GM21515 (cell line): ENCODE data around the gene SHC3.

Experiments
- ATAC-seq: cut with Tn5 transposase; IDR thresholded peaks from one replicate; pipeline ENCODE4 v1.9.1; 2021; ENCODE audit not compliant: unreplicated experiment

SHC3 gene

DNA sequence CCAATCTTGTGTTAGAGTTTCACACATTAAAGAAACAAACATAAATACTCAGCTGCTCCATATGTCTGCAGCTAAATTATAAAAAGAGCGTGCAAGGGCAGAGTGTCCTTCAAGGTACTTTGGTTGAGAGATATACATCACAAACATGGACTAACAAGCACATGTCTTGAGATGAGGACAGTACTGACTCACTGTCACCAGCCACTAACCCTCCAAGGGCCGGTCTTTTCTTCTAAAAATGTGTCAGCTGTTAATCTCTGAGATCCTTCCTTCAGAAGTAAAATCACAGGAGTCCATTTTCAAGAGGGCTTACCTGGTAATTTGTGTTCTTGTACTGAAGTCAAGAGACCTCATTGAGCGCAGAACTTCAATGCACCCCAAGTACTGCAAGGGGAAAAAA, 66.4 kb downstream of the SHC3 start:
- ATAC-seq: no peak

DNA sequence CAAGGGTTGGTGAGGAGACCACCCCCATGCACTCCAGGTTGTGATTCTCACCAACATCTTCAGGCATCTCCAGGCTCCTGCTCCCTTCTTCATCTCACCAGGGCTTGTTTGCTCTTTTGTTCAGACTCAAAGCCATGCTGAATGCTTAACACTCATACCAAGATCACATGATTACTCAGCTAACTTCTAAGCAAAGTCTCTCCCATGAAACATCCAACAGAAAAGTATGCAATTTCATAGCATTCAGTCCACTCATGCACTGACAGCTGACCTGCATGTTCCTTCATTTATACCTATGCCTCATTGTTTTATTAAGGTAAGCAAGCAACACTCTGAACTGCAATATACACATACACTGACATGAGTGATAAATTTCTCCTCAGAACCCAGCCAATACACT, 69.0 kb downstream of the SHC3 start:
- ATAC-seq: no peak

DNA sequence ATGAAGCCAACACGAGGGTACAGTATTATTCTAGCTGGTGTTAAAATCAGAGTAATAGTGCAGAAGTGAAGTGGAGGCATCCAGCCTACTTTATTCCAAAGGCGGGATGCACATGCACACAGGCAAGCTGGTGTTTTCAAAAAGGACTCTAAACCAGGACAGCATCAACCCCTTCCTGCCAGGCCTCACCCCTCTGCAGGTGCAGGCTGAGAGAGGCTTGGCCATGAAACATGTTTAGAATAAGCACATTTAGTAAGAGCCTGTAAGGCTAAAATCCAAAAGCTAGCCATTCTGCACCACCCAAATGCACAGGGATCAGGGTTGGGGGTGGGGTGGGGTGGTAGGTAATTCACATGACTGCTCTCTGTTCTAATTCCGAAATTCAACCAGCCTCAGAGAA, 71.2 kb downstream of the SHC3 start:
- ATAC-seq: no peak

DNA sequence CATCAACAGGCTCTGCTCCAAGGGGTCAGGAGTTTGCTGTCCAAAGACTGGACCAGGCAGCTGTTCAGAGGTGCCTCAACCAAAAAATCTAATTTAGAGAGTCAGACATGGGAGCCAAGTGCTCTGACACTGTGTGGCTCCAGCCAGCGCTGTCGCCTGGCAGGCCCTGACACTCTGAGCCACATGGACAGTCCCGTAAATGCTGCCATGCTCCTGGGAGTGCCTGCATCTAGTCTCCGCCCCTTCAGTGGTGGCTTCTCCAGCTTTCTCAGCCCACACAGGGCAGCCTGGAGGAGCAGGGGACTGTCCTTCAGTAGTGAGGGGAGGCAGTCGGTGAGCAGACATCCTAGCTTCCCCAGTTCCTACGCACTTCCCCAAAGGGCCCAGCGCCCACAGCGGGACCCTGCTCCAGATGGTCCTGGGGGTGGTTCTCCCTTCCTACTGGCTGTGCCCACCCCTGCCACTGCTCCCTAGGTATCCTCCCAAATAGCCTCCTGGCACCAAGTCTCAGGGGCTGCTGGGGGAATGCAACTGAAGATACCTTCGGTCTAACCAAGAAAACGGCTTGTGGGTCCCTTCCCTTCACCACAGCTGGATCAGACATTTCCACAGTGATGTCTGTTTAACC, 72.3 kb downstream of the SHC3 start:
- ATAC-seq: no peak

DNA sequence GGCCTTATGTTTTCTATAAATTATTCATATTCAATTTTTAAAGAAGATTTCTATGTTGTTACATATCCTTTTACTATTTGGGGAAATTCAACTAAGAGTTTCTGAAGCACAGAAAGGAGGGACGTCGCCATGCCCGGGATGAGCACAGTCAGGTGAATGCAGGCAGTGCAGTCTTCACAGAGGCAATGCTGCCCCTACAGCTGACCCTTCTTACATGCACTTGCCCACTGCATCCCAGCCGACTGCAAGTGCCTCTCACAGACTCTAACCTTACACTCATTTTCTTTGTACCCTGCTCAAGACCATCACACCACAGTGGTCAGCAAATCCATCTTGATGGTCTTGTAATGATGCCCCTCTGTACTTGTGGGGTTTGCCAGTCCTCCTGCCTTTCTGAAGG, 73.8 kb downstream of the SHC3 start:
- ATAC-seq: no peak

DNA sequence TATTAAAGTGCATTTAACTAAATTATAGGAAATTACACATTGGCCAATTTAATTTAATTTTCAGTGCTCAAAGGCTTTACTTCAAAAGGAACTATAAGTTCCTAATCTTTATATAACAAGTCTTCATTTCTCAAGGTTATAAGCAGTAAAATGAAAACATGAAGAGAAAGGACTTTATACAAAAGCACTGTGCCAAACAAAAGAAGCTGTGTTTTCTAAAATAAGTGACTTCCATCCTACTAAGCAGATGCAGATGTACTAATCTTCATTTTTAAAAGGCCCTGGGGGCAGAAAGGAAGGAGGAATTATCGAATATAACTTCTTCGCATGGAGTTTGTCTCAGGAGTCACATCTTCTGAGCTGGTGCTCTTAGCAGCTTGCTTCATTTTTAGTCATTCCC, 81.4 kb downstream of the SHC3 start:
- ATAC-seq: no peak

DNA sequence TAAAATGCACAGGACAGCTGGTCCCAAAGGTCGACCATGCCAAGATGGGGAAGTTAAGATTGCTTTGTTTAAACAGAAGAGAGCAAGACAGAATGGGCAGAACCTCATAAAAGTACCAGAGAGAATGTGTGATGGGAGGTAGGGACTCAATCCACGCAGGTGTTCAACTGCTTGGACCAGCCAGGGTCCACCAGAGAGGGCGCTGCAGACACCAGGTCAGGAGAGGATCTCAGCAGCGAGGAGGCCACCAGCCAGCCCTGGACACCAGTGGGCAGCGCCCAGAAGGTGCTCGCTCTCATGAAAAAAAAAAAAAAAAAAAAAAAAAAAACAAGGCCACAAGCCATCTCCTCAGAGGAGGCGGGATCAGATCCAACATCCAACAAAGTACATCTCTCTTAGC, 81.8 kb downstream of the SHC3 start:
- ATAC-seq: no peak

DNA sequence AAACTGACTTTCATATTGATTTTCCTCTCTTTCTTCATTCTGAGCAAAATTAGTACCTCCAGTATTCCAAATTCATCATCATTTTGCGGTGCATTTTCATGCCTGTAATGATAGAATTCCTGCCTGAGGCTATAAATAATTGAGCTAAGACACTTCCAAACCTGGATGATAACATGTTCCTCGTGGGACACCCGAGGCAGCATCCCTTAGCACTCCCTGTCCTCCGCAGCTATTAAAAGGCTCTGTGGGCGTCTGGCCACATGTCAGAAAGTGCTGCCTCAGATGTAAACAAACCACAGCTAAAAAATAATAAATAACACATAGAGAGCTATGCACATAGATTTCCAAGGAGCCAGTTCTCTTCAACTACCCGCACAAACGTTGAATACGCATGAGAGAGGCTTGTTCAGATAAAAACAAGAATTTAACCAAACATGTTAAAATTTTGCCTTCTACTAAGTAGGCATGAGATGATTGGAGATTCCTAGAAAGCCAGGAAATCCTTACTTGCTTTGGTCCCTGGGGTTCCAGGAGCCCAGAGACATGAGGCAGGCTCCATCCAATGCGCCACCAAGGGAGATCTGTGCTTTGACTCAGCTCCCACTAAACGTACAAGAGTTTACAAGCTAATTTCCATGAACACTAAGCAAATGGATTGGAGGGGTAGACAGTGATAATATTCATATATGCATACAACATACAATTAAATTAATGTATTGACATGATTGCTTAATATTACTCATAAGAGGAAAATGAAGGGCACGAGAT, 82.7 kb downstream of the SHC3 start:
- no peak for ATAC-seq

DNA sequence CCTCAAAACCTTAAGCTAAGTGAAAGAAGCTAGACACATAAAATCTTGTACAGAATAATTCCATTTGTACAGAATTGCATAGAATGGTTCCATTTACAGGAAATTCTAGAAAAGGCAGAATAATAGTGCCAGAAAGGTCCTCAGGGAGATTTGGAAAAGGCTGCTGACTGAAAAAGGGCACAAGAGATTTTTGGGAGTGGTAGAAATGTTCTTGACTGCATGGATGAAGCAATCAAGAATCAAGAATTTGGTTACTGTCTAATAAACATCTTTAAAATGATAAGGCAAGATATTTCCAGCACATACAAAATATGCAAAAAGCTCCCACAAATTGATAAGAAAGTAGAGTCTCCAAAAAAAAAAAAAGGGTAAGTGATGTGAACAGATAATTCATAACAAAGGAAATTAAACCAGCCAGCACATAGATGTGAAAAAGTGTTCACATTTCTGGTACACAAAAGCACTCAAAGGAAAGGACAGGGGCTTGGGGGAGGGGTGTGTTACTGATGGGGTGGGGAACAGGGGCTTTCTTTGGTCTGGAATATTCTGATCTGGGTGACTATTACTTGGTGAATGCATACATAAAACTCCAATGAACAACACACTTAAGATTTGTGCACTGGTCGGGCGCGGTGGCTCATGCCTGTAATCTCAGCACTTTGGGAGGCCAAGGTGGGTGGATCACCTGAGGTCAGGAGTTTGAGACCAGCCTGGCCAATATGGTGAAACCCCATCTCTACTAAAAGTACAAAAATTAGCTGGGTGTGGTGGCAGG, 85.2 kb downstream of the SHC3 start:
- ATAC-seq: no peak

DNA sequence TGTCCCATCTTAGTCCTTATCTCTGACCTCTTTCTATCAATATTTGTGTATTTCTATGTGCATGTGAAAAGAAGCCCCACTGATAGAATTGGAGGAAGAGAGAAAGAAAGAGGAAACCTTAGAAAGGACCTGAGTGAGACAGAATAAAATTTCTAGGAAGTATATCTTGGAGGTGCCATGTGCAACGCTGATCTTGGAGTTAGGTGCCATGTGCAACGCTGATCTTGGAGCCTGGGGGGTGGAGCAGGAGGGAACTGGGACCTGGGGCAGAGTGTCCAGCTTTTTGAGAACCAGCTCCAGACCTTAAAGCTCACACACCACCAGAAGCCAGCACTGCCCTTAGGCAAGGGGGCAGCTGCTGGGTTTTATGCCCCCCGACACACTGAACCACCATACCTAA, 89.4 kb downstream of the SHC3 start:
- no peak for ATAC-seq

DNA sequence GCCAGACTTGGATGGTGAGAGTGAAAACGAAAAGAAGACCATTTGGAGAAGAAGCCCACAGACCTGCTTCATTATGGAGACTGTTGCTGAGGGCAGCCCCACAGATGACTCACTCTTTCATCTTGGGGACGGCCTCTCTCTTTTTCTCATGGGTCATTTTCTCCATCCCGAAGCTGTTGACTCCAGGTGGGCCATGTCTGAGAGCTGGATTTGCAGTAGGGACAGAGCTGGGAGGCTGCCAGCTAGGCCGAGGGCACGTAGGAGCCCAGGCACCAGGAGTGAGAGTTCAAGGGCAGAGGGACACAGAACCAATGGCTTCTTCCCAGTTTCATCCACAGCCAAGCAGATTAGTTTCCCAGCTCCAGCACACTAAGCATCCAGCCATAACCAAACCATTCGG, 95.0 kb downstream of the SHC3 start:
- no peak for ATAC-seq

DNA sequence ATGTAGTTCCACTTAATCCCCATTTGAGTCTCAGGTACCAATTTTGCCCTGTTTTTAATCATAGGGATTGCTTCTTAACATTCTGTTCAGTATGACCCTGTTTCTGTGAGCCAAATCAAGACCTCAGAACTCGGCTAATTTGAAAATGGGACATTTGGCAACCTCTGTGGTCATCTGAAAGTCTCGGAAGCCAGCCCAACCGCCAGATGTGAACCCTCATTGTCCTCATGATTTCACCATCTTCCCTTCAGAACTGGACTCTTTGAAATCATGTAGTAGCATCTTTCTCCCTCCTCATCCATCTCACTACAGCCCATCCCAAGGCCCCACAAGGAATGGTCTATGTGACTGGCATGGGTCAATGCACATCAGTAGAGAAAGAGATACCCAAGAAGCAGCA, 98.4 kb downstream of the SHC3 start:
- ATAC-seq: no peak

DNA sequence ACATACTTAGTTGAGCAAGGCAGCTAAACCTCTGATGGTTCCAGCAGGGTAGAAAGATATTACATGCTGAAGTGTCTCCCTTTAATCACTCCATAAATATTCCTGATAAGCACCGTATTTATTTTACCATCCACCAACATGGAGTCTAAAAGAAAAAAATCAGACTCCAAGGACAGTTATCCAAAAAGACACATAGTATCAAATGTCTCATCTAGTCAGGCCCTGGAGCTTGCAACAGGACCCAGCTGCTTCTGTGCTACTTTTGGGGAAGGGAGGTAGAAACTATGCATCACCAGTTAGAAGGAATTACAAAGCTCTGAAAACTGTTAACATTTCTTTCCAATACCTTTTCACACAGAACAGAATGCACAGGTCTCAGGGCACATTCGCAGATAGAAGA, 99.2 kb downstream of the SHC3 start:
- ATAC-seq: no peak

DNA sequence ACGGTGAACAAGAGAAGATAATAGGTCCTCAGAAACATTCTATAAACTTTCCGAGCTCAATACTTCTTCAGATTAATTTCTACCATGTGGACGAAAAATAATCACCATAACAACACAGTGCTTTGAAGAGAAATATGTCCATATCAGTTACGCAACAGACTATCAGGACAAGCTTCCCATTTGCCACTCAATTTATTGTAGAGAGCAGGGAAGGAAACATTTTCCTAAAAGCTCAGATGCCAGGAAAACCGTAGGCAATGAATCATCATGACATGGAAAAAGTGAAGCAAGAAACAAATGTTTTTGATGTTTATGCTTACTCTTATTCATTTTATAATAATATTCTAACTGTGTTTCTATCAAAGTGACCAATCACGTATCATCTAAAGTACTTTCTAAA, 99.8 kb downstream of the SHC3 start:
- ATAC-seq: no peak

DNA sequence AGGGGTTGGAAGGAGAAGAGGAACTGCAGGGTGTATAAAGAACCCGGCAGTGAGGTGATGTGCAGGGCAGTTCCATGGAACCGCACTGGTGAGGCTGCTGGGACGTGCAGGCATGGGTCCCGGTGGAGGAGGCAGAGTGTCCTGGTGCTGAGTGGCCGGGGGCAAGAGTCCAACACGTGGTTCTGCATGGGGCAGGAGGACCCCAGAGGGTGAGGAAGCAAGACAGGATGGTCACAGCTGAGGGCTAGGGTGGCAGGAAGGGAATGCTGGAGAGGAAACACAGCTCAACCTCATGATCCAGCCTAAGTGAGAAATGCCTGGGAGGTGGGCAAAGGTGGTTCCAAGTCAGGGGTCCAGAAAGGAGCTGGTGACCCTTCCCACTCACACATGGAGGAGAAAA, 100.2 kb downstream of the SHC3 start:
- no peak for ATAC-seq

DNA sequence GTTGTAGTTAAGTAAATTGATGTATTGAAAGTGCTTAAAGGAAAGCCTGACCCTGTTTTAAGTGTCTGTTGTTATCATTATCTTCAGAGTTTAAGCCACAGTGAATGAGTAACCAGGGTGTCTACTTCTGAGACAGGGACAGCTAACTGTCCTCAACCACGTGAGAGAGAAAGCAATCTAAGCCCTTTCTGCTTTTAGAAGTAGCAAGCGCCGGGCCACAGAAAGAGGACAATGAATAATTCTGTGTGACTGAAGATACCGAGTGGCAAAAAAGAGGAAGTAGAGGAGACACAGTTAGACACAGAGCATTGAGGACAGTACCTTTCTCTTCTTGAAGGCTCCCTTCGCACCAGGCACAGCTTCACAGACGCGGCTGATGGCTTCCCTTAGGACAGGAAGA, 101.1 kb downstream of the SHC3 start:
- peak; percentile 72 for ATAC-seq

DNA sequence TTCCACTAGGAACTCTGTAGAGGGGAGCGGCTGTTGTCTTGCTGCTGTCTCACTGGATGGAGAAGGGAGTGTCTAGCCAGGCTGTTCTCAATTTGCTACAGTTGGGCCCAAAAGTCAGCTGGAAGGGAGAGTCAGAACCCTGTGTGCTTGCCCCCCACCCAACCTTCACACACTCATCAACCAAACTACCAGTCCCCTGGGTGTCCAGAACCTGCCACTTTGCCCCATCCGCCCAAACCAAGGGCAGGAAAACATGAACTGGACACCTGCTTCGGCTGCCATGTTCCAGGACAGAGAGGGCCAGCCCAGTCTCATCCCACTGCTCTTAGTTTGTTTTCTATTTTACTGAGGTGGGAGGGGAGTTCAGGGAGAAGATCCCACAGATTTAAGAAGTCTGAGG, 105.2 kb downstream of the SHC3 start:
- no peak for ATAC-seq

DNA sequence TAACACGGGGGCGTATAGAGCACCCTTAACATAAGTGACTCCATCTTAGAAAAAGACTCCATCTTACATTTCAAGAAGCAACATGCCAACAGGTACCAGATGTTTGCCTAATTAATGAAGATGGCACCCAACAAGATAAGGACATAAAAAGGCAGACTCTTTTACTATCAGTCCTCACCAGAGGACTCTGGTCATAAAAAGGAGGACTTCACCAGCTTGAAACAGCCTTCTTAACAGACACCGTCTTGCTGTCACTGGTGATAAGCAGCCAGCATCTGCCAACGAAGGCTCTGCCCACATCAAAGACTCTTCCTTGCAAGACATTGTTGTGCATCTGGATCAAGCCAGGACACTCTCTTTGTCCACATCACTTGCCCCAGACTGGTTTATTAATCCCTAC, 107.0 kb downstream of the SHC3 start:
- no peak for ATAC-seq

DNA sequence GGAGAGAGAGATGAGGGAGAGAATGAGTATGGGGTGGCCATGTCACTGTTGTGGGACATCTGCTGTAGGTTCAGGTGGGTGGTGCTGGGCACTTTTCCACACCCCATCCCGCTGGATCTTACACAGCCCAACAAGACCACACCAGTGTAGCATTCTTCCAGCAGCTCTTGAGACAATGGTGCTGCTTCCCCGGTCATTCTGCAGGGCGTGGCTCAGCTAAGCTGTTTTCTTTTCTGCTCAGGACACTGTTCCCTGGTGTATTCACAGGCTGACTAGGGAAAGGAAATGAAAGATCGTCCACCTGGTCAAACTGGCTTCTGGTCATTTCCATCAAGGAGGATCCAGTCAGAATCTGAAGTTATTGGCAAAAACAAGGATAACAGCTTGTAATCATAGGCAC, 111.8 kb downstream of the SHC3 start:
- no peak for ATAC-seq

DNA sequence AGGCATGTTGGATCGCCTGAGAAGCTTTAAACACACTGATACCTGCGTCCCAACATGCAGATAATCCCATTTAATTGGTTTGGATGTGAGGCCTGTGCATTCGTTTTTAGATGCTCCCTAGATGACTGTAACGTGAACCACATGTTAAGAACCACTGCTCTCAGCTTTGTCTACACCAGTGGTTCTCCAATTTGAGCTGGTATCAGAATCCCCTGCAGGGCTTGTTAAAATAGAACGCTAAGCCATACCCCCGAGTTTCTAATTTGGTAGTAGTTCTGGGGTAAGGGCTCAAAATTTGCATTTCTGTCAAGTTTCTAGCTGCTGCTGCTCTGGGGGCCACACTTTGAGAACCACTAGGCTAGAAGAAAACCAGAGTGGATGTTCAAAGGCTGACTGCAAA, 112.7 kb downstream of the SHC3 start:
- ATAC-seq: no peak

DNA sequence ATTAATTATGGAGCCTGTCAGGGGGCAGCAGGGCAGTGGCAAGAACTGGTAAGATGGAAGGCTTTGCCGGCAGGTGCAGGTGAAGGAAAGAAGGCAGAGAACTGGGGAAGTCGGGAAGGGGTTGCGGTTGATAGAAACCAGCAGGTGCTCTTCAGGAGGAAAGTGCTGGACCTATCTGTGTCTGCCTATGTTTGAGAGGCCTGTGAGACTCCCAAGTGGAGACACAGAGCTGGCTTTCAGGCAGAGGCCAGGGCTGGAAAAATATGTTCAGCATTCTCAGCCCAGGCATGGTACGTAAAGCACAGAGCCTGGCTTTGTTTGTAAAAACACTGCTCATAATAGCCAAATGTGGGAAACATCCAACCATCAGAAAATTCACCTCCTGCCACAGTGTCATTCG, 117.8 kb downstream of the SHC3 start:
- no peak for ATAC-seq

DNA sequence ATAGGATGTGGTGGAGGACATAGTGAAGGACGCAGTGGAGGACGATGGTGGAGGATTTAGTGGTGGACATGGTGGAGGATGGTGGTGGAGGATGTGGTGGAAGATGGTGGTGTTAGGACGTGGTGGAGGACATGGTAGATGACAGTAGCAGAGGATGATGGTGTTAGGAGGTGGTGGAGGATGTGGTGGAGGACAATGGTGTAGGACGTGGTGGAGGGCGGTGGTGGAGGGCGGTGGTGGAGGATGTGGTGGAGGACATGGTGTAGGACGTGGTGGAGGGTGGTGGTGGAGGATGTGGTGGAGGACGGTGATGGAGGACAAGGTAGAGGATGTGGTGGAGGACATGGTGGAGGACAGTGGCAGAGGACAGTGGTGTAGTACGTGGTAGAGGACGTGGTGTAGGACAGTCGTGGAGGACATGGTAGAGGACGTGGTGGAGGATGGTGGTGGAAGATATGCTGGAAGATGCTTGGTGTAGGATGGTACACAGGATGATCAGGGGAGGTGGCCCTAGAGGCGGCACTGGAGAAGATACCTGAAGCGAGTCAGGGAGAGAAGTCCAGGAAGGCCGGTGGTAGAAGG, 118.6 kb downstream of the SHC3 start:
- no peak for ATAC-seq
